ENCODE results near the gene PLEKHA5. TPM values are rescaled to one million over a fixed set of nuclear protein-coding genes. Genes with fewer than 3 reads are reported as not detected.

PLEKHA5 gene
- total and polyA plus RNA-seq, 2 experiments from 2014 or later: 82.8 to 112 TPM

- Mint-ChIP-seq H3K4me3 (peak overlapping the region; percentile 19; the same call in 1 of the 3 replicates), H3K4me1 (peaks cover 33% of the 10 kb centered on the region), H3K27me3 (ENCODE audit: insufficient read depth, low read depth, poor library complexity) (peaks cover 2% of the 10 kb centered on the region), H3K36me3 (ENCODE audit: low read depth) (no peaks in the 10 kb centered on the region; the same call in 2 of the 3 replicates), H3K9me3 (peaks cover 7% of the 10 kb centered on the region; the same call in 2 of the 3 replicates), H3K27ac (no peak overlapping the region; the same call in 1 of the 2 replicates)
- H3K4me2 ChIP-seq: peak overlapping the region; percentile 68
- peak overlapping the region; percentile 1; the same call in 1 of the 2 replicates for H2AFZ ChIP-seq
- no peaks in the 10 kb centered on the region; the same call in 1 of the 2 replicates for H3K9me2 ChIP-seq (ENCODE audit: insufficient read depth)
- no peaks in the 10 kb centered on the region for H3K27me3 ChIP-seq (ENCODE audit: insufficient read depth)
- H3K79me2 ChIP-seq (replicated peaks; ENCODE audit: insufficient read depth): no peaks in the 10 kb centered on the region
- TF ChIP-seq ZNF331 (CRISPR knock-in tag; IDR thresholded peaks at IDR 0.05; ENCODE audit: low read depth) (no peak), REST (IDR thresholded peaks at IDR 0.05; ENCODE audit: unreplicated experiment) (no peak), NANOG (IDR thresholded peaks at IDR 0.05; ENCODE audit: borderline replicate concordance) (no peak), CTCF (conservative IDR thresholded peaks at IDR 0.05; ENCODE audit: low read depth in 2 of 2) (no peak), EZH2 (IDR thresholded peaks at IDR 0.05; ENCODE audit: low read depth, unreplicated experiment) (no peak), ETS1 (IDR thresholded peaks at IDR 0.05) (no peak), ZNF114 (CRISPR knock-in tag; IDR thresholded peaks at IDR 0.05) (no peak), POLR2AphosphoS5 (IDR thresholded peaks at IDR 0.05; ENCODE audit: low read depth) (no peak), ZNF462 (CRISPR knock-in tag; IDR thresholded peaks at IDR 0.05) (no peak), JUNB (IDR thresholded peaks at IDR 0.05; ENCODE audit: unreplicated experiment) (no peak), STAT1 (IDR thresholded peaks at IDR 0.05; ENCODE audit: unreplicated experiment) (no peak), CREB1 (CRISPR knock-in tag; IDR thresholded peaks at IDR 0.05; ENCODE audit: low read depth) (no peak), EZH2phosphoT487 (IDR thresholded peaks at IDR 0.05; ENCODE audit: unreplicated experiment) (no peak)
- DNase-seq (ENCODE audit: low spot score) (peak; percentile 26), ATAC-seq (peak; percentile 35)
- H4K20me1 ChIP-seq (replicated peaks; ENCODE audit: insufficient read depth): no peaks in the 10 kb centered on the region
- H3K4me1 ChIP-seq (ENCODE audit: insufficient read depth): peaks cover 30% of the 10 kb centered on the region
- peak overlapping the region; percentile 79 for H3K27ac ChIP-seq (ENCODE audit: low read depth)
- H3K4me3 ChIP-seq: peak overlapping the region; percentile 35
- H3F3A ChIP-seq (replicated peaks; ENCODE audit: low read depth): peaks cover 4% of the 10 kb centered on the region
- no peaks in the 10 kb centered on the region for H3K36me3 ChIP-seq (ENCODE audit: insufficient read depth)
These were observed 280.7 kb downstream of the PLEKHA5 start for GRCh38 chr12:19410211-19410610.

Data from GM23338 (cell line).